OCI-M2 (cell line): ENCODE measurements around the gene NUCB1.
"Not testable (repeated sequence)": the region's sequence is repeated elsewhere in the genome, so short reads cannot be mapped to it uniquely, and the experiment has no call there.

Experiments used
- DNase-seq: peaks from one replicate; lab custom pipeline; 2025; ENCODE audit not compliant: unreplicated experiment; lab: John Stamatoyannopoulos, UW

The NUCB1 gene

GRCh38 chr19:48905664-48906063, 5.6 kb downstream of the NUCB1 start:
- DNase-seq: no peak

GRCh38 chr19:48906324-48906723, 6.2 kb downstream of the NUCB1 start:
- no peak for DNase-seq

- DNase-seq: no peak
These were observed 7.6 kb downstream of the NUCB1 start for GRCh38 chr19:48907671-48908070.

- DNase-seq: not testable (repeated sequence)
These were observed 9.4 kb downstream of the NUCB1 start for GRCh38 chr19:48909424-48910077.

- DNase-seq: no peak
These were observed 10.7 kb downstream of the NUCB1 start for GRCh38 chr19:48910803-48911202.

- DNase-seq: no peak
These were observed 13.2 kb downstream of the NUCB1 start for GRCh38 chr19:48913114-48913889.

GRCh38 chr19:48914181-48914580, 14.1 kb downstream of the NUCB1 start:
- DNase-seq: no peak

GRCh38 chr19:48915757-48916156, 15.6 kb downstream of the NUCB1 start:
- no peak for DNase-seq

GRCh38 chr19:48918071-48918470, 18.0 kb downstream of the NUCB1 start:
- DNase-seq: no peak

- no peak for DNase-seq
These were observed 18.7 kb downstream of the NUCB1 start for GRCh38 chr19:48918801-48919247.

GRCh38 chr19:48919271-48919670, 19.2 kb downstream of the NUCB1 start:
- DNase-seq: not testable (repeated sequence)

- no peak for DNase-seq
These were observed 20.8 kb downstream of the NUCB1 start for GRCh38 chr19:48920949-48921348.

GRCh38 chr19:48921721-48922500, 21.8 kb downstream of the NUCB1 start:
- DNase-seq: no peak

- DNase-seq: no peak
These were observed 22.7 kb downstream of the NUCB1 start for GRCh38 chr19:48922548-48923490.

GRCh38 chr19:48925240-48925843, 25.2 kb downstream of the NUCB1 start:
- DNase-seq: no peak

- not testable (repeated sequence) for DNase-seq
These were observed 25.8 kb downstream of the NUCB1 start for GRCh38 chr19:48925890-48926289.

GRCh38 chr19:48926909-48927308, 26.8 kb downstream of the NUCB1 start:
- DNase-seq: no peak

GRCh38 chr19:48927692-48928091, 27.6 kb downstream of the NUCB1 start:
- not testable (repeated sequence) for DNase-seq

- DNase-seq: no peak
These were observed 28.3 kb downstream of the NUCB1 start for GRCh38 chr19:48928164-48929025.
